Stimulated activated CD8-positive, alpha-beta memory T cell treated with anti-CD3 and anti-CD28 coated beads, Interleukin-12 subunit alpha, Interleukin-12 subunit beta, amount 100 ng/mL, for 24 hours (primary cell): ENCODE measurements around the gene HIBCH.
"Not testable (repeated sequence)": the region's sequence is repeated elsewhere in the genome, so short reads cannot be mapped to it uniquely, and the experiment has no call there.

ENCODE experiments used
- DNase-seq: peaks from one replicate; pipeline ENCODE4 v3.0.0-alpha.2; 2020; ENCODE audit errors: extremely low read depth

HIBCH gene, protein sequence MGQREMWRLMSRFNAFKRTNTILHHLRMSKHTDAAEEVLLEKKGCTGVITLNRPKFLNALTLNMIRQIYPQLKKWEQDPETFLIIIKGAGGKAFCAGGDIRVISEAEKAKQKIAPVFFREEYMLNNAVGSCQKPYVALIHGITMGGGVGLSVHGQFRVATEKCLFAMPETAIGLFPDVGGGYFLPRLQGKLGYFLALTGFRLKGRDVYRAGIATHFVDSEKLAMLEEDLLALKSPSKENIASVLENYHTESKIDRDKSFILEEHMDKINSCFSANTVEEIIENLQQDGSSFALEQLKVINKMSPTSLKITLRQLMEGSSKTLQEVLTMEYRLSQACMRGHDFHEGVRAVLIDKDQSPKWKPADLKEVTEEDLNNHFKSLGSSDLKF

DNA sequence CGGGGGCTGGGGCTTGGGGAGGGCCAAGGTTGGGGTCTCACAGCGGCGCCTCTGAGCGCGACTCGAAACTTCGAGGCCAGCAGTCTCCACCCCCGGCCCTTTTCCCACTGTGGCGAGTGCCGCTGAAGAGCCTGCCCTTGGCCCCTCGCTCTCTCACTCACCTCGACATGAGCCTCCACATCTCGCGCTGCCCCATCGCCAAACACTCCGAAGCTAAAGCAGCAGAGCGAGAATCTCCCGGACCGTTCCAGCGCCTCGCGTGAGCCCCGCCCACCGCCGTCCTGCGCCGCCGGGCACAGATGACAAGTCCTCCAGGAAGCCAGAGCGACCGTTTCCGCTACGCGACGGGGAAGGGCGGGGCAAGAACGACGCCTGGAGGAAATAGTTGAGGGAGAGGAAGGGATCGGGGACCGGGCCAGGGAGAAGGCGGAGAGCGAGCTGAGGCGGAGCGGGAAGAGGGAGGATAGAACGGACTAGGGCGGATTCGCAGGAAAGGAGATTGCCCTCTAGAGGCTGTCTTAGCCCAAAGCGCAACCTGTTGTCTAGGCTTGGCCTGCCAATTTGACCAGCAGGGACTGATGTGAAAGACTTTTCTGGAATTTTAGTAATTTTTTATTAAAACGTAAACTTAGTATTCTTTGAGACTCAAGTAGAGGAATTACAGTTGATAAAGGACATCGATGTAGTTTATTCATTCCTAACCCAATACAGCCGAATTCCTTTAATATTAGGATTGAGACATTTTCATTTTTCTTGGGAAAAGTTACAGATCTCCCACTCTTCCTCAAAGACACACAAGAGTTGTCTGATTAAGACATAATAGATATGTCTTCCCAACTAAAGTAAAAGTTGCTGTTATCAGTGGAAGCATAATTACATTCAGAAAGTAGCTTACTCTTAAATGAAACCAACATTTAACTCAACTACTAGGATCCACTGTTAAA is at the start of gene HIBCH:
Gene HIBCH, minus strand, starts transcription at position 272 of the 944 bp plus-strand sequence. Its CDS starts 76 bp downstream, at position 196.
- peak; percentile 86 for DNase-seq

DNA sequence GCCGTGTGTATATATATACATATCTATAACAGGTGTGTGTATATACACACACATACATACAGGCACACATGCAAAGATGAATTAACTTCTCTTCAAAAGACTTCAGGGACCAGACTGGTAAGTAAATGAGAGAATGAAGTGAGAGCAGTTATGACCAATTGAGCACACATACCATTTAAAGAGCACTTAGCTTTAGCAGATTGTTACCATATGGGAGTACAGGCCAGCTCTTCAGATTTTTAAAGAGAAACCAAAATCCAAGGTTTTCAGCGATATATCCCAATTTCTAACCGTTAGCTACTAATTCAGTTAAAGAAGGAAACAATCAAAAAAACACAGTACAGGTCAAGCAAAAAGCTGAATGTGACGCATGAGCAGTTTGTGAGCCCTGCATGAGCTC is 47.5 kb upstream of the HIBCH start:
- no peak for DNase-seq

DNA sequence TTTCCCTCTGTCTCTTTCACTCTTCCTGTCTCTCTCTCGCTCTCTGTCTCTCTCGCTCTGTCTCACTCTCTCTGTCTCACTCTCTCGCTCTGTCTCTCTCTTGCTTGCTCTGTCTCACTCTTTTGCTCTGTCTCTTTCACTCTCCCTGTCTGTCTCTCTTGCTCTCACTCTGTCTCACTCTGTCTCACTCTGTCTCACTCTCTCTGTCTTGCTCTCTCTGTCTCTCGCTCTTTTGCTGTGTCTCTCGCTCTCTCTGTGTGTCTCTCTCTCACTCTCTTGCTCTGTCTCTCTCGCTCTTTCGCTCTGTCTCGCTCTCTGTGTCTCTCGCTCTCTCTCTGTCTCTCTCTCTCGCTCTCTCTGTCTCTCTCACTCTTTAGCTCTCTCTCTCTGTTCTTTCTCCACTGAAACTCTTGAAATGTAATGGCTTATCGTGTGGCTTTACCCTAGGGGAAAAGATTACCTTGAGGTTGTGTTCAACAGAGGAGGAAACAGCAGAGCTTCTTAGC is 46.7 kb upstream of the HIBCH start:
- DNase-seq: no peak

DNA sequence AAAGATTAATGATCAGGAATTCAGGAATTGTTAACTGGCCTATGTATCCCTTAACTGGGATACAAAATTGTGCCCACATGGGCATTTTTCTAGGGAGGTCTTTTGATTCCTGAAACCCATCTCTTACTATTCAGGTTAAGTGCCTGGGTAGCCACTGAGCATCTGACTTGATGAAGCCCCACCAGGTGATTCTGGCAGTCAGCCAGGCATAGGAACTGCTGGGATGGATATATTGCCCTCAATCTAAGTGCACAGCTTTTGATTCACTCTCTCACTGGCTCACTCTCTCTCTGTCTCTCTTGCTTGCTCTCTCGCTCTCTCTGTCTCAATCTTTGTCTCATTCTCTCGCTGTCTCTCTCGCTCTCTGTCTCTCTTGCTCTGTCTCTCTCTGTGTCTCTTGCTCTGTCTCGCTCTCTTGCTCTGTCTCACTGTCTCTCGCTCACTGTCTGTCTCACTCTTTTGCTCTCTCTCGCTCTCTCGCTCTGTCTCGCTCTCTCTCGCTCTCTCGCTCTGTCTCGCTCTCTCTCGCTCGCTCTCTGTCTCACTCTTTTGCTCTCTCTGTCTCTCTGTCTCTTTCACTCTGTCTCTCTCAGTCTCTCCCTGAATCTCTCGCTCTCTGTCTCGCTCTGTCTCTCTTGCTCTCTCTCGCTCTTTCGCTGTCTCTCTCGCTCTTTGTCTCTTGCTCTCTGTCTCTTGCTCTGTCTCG is 46.0 kb upstream of the HIBCH start:
- DNase-seq: no peak

DNA sequence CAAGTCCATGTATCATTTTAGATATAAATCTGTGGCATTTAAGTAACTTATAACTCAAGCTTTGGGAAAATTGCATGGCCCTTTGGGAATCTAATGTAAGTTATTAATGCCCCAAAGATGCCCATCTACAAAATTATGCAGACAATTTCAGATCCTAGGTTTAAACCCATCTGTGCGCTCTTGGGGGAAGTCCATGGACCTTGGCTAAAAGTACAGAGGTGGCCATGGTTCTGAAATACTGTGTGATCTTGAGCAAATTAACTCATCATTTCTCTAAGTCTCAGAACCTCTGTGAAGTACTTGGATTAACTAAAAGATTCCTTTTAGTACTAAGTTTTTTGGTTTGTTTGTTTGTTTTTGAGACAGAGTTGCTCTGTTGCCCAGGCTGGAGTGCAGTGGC is 43.3 kb upstream of the HIBCH start:
- DNase-seq: no peak

DNA sequence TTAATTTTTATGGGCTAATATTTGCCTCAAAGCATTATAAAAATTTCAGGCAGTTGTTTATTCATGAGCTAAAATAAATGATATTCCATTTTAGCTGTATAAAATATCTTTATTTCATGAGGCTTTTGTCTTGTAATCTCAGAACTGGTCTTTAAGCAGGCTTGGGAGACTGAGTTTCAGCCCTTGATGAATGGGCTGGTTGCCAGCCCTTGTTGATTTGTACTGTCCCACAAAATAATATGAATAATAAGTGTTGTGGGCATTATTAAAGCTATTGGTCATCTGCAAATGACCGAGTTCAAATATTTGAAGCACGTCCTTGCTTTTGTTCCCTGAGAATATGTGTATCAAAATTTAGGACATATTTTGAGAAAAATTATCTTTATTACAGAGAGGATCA is 41.9 kb upstream of the HIBCH start:
- DNase-seq: no peak

DNA sequence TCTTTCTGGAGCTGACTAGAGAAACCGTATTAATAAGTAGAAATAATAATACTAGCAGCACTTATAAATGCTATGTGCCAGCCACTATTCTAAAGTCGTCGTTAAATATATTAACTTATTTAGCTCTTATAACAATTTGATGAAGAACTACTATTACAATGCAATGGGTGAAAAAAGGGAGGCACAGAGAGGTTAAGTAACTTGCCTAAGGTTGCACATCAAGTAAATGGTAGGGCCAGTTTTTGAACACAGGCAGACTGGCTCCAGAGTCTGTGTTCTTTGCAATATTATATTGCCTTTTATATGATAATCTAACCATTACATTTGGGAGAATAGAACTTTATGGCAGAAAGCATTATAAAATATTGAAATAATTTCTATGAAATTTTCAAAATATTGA is 41.3 kb upstream of the HIBCH start:
- no peak for DNase-seq

DNA sequence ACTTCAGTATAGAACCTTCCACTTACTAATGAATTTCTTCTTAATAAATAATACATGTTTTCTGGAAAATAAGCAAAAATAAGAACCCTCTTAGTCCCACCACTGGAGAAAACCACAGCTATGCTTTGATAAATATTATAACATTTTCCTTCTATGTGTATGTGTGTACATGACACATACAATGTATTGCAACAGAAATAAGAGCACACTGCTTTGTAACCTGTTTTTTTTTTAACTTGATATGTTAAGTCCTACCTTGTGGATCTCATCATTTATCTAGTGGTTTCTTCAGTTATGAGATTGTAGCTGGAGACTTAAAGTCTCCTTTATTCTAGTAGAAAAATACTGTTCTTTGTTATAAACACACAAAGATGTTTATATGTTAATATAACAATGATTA is 40.9 kb upstream of the HIBCH start:
- DNase-seq: no peak

DNA sequence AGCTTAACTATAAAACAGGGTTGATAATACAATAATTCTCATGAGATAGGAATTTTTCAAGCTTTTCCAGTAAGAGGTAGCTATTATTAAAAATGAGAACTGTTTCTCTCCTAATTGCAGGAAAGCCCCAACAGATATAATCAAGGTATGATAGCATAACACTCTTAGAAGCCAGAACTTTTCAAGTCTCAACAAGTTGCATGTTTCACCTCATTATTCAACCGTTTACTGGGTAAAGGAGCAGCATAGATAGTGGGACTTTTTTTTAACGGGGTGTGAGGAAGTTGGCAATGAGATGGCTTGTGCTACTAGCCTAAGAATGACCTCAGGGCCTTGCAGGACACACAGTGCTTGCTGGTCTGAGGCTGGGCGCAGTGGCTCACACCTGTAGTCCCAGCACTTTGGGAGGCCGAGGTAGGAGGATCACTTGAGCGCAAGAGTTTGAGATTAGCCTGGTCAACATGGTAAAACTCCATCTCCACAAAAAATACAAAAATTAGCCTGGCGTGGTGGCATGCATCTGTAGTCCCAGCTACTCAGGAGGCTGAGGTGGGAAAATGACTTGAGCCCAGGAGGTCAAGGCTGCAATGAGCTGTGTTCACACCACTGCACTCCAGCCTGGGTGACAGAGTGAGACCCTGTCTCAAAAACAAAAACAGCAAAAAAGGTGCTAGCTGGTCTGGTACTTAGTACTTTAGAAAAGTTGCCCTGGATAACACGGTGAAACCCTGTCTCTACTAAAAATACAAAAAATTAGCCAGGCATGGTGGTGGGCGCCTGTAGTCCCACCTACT is 39.2 kb upstream of the HIBCH start:
- DNase-seq: not testable (repeated sequence)

DNA sequence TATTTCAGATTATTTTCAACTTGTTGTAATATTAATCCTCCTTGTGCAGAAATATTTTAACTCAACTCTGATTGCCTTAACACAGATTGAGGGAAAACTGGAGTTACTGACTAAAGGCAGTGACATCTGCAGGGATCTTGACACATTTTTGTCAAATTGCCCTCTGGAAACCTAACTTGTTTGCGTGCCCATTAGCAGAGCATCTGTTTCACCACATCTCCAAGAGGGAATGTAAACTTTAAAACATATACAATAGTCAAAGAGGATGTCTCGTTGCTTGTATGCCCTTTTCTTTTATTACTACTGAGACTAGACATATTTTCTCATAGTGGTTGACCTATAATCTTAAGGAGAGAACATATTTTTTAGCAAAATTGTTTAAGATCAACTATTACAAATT is 38.0 kb upstream of the HIBCH start:
- DNase-seq: no peak

DNA sequence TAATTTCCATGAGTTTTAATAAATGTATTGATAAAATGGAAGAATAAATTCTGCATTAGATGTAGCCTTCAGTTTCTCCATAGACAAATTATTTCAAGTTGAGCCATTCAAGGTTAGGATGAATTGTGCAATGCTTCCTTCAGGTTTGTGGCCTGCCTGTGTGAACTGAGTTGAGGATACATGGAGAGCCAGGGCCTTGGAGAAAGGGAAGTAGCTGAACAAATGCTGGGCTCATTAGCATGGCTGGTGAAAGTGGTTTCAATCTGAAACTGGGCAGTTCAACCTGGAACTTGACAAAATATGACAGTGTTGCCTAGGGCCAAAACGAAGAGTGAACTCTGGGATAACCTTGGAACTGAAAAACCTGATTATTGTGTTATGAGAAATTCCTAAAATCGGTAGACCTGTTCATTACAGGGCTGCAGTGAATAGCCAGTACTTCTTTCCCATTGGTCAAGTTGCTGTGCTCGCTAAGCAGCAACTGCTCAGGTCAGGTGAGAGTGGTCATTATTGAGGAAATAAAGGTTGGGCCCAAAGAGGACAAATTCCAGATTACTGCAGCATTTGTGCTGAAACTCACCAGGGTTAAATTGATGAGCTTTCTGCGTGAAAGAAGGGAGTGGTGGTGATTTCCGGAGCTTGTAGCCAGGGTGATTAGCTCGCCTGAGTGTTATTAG is 36.5 kb upstream of the HIBCH start:
- no peak for DNase-seq

DNA sequence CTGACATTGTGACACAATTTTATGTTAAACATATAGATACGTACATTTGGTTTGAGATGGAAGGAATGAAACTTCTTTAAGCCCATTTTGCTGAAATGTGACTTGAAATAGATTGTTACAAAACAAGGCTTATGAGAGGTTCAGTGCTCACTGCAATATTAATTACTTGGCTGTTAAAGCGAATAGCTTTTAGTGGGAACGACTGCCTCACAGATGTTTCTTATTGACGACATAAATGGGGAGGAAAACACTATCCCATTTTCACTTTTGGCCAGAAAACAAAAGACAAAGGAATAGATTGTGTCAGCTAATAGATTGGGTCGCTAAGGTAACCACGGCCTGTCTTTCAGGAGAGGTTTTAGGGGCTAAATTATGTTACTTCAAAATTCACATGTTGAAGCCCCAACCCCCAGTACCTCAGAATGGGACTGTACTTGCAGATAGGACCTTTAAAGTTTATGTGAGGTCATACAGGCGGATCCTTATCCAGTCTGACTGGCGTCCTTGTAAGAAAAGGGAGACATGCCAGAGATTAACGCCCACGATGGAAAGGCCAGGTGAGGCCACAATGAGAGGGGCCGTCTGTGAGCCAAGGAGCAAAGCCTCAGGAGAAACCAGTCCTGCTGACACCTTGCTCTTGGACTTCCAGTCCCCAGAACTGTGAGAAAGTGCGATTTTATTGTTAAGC is 34.5 kb upstream of the HIBCH start:
- DNase-seq: no peak

DNA sequence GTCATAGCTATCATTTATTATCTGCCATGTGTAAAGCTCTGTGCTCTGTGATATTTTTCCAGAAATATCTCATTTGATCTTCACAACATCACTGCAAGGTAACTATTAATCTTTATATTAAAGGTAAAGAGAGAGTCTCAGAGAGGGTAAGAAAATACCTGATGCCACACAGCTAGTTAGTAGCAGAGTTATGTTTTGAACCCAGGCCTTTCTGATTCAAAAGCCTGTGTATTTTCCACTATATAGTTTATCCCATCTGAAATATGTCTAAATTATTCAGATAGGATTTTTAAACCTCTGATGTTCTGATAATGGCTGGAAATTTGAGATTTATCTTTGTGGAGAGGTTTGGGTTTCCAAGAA is 33.9 kb upstream of the HIBCH start:
- no peak for DNase-seq

DNA sequence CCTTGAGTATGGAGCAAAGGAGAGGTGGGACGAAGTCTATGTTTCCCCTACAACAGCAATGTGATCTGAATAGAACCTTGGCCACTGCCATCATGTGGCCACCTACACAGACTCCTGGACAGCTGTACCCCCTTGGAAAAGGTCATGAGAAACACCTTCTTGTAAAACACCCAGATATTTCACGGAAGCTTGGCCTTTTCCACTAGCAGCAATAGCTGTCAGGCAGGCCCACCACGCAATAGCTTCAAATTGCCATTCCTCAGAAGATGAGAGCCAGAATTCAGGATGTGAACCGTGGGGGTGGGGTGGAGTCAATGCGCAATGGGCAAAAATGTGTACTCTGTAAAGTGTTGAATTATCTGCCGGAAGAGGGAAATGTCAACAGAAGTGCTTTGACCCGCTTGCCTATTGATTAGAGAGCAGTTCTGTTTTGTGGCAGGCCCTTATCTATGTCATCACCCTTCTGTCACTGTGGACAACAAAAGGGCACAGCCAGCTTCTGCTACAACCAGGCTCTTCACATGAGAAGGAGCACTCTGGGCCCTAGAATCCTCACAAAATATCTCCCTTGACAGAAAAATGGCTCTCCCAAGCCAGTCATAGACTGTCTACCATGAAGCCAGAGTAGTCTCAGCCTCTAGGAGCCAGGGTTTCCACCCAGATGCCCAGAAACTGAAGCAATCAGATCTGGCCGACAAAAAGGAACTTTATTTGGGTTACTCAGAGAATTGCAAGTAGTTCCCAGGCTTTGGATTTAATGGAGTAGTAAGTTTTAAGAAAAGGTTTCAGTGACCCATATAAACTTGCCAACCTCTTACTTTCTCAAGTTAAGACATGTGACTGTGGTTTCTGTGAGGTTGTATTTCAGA is 33.3 kb upstream of the HIBCH start:
- DNase-seq: no peak

DNA sequence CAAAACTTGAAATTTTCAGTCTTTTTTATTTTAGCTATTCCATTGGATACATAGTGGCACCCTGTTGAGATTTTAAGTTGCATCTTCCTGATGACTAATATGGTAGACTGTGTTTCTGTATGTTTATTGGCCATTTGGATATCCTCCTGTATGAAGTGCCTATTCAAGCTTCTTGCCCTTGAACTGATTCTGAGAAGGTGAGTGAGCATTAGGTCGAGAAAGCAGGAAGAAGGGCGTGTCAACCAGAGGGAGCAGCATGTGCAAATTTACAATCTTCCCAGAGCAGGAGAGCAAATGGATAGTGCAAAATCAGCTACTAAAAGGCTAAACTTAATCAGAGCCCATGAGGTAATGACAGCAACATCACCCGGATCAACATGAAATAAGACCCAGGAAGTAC is 32.3 kb upstream of the HIBCH start:
- DNase-seq: no peak

DNA sequence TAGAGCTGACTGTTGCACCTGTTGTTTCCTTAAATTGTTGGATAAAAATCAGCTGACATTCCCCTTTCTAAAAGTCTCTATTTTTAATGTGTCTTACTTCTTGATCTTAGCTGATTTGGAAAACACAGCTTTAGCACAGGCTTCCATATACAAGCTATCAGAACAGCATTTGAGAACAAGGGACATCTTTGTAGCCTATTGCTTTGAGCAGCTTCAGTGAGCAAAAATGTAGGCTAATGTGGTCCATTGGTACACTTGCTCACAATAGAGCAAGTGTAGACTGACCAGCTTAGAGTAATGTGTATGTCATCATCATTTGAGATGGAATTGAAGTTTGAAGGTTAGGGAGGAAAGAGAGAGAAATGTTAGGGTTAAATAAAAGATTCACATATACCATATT is 30.7 kb upstream of the HIBCH start:
- no peak for DNase-seq

DNA sequence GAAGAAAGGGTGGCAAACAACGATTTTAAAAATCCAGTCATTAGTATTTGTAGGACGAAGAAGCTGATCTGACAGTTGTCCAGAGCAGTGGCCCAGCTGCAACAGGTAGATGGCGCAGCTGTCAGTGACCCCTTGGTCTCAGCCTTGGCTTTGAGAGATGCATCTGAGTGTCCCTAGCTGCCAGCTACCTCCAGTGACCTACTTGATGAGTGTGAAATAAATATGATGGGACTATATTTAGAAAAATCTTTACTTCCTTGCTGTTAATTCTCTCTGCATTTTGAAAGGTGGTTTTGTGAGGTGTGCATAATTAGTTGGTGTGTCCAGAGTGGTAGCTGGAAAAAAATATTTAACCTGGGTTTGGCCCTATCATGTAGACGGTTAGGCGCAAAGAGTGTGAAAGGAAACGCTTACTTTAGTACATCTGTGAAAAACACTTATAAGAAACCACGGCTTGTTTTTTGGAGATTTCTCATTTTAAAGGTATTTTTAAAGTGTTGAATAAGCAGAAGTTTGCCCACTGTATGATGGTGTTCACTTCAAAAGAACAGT is 24.7 kb upstream of the HIBCH start:
- DNase-seq: no peak

DNA sequence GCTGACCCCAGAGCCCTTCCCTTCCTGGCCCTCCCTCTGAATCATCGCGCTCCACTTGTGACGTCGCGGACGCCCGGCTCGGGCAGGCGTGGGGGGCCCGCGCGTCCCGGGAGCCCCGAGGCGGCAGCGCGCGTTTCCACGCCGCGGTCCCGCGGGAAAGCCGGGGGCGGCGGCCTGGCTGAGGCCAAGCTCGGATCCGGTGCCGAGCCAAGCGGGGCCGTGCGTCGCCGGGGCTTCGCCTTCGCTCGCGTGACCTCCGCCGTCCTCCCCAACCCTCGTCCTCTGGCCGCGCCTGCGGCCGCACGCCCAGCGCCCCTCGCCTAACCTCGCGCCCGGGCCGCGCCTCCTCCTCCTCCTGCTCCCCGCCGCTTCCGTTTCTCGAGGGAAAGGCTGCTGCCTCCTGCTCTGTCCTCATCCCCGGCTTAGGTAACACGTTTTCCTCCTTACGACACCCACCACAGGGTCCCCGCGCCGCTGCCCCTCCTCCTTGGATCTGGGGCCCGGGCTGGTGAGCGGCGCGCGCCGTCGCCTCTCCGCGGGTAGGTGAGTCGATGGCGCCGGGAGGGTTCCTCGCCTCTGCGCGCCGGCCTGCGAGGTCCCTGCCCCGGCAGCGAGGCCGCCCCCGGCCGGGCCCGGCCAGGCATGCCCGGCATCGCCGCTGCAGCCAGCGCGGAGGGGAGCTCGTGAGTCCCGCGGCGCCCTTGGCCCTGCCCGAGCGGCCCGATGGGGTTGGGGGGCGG is 24.1 kb upstream of the HIBCH start, which contains the start of gene INPP1:
Gene INPP1, plus strand, starts transcription at position 54 of the 740 bp plus-strand sequence. CDS start 16,514 bp downstream, outside the sequence.
- DNase-seq: no peak
